Loucy (cell line): ENCODE data around the gene DNTTIP2.
A peak's percentile ranks its signal among the peaks of the same experiment; 100 is the strongest.

Experiments
- H2AFZ ChIP-seq: fragments of 200-600 bp; sonication (generic); 2 replicates; pipeline ENCODE4 v1.6.0; 2016; ENCODE audit warnings: antibody characterized with exemption, mild to moderate bottlenecking, low read length, moderate library complexity
- H3F3A ChIP-seq: fragments of 200-600 bp; 2 replicates; pipeline ENCODE4 v1.6.0; 2016; ENCODE audit warnings: antibody characterized with exemption, low read depth, mild to moderate bottlenecking
- H3K27me3 ChIP-seq: fragments of 200-600 bp; sonication (generic); 2 replicates; pipeline ENCODE4 v1.6.1; 2014; ENCODE audit warnings: low read length, mild to moderate bottlenecking; ENCODE audit not compliant: insufficient read depth, poor library complexity, severe bottlenecking
- H3K36me3 ChIP-seq: fragments of 200-600 bp; sonication (generic); 2 replicates; pipeline ENCODE4 v1.6.1; 2016; ENCODE audit warnings: low read length; ENCODE audit not compliant: insufficient read depth
- H3K4me1 ChIP-seq: fragments of 200-600 bp; sonication (generic); 2 replicates; pipeline ENCODE4 v1.5.1; 2014; ENCODE audit warnings: low read length, mild to moderate bottlenecking; ENCODE audit not compliant: insufficient read depth, poor library complexity, severe bottlenecking
- H3K4me2 ChIP-seq: fragments of 200-600 bp; sonication (generic); 2 replicates; pipeline ENCODE4 v1.6.0; 2014; ENCODE audit warnings: antibody characterized with exemption, low read length, low read depth, mild to moderate bottlenecking; ENCODE audit not compliant: poor library complexity, severe bottlenecking
- H3K4me3 ChIP-seq: fragments of 200-600 bp; sonication (generic); 2 replicates; pipeline ENCODE4 v1.5.1; 2014; ENCODE audit warnings: low read length, mild to moderate bottlenecking, mixed read lengths; ENCODE audit not compliant: poor library complexity, severe bottlenecking
- H3K79me2 ChIP-seq: fragments of 200-600 bp; sonication (generic); 2 replicates; pipeline ENCODE4 v1.6.1; 2014; ENCODE audit warnings: low read length; ENCODE audit not compliant: insufficient read depth
- H3K9ac ChIP-seq: fragments of 200-600 bp; sonication (generic); 2 replicates; pipeline ENCODE4 v1.6.0; 2014; ENCODE audit warnings: mild to moderate bottlenecking, low read depth, low read length, moderate library complexity; ENCODE audit not compliant: poor library complexity, severe bottlenecking
- H3K9me2 ChIP-seq: fragments of 200-600 bp; sonication (generic); replicated peaks from 2 replicates; pipeline ENCODE4 v1.6.1; 2016; ENCODE audit warnings: low read depth, low read length, mixed read lengths
- H3K9me3 ChIP-seq: fragments of 200-600 bp; sonication (generic); 2 replicates; pipeline ENCODE4 v1.6.1; 2014; ENCODE audit warnings: mild to moderate bottlenecking, antibody characterized with exemption, low read length, low read depth; ENCODE audit not compliant: insufficient read depth
- H4K20me1 ChIP-seq: fragments of 200-600 bp; sonication (generic); 2 replicates; pipeline ENCODE4 v1.6.0; 2014; ENCODE audit warnings: antibody characterized with exemption, low read length, mild to moderate bottlenecking; ENCODE audit not compliant: insufficient read depth, poor library complexity, severe bottlenecking
- EZH2phosphoT487 ChIP-seq: fragments of 200-600 bp; IDR thresholded peaks from 2 replicates; pipeline ENCODE4 v1.6.1; 2018; ENCODE audit warnings: antibody characterized with exemption, mild to moderate bottlenecking, moderate library complexity, borderline replicate concordance
- TF ChIP-seq, protein P1 (sequence below): fragments of 200-600 bp; sonication (generic); conservative IDR thresholded peaks from 2 replicates; pipeline ENCODE4 v1.5.1; 2014; ENCODE audit warnings: mild to moderate bottlenecking, antibody characterized with exemption, low read length

The DNTTIP2 gene, protein sequence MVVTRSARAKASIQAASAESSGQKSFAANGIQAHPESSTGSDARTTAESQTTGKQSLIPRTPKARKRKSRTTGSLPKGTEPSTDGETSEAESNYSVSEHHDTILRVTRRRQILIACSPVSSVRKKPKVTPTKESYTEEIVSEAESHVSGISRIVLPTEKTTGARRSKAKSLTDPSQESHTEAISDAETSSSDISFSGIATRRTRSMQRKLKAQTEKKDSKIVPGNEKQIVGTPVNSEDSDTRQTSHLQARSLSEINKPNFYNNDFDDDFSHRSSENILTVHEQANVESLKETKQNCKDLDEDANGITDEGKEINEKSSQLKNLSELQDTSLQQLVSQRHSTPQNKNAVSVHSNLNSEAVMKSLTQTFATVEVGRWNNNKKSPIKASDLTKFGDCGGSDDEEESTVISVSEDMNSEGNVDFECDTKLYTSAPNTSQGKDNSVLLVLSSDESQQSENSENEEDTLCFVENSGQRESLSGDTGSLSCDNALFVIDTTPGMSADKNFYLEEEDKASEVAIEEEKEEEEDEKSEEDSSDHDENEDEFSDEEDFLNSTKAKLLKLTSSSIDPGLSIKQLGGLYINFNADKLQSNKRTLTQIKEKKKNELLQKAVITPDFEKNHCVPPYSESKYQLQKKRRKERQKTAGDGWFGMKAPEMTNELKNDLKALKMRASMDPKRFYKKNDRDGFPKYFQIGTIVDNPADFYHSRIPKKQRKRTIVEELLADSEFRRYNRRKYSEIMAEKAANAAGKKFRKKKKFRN

DNA sequence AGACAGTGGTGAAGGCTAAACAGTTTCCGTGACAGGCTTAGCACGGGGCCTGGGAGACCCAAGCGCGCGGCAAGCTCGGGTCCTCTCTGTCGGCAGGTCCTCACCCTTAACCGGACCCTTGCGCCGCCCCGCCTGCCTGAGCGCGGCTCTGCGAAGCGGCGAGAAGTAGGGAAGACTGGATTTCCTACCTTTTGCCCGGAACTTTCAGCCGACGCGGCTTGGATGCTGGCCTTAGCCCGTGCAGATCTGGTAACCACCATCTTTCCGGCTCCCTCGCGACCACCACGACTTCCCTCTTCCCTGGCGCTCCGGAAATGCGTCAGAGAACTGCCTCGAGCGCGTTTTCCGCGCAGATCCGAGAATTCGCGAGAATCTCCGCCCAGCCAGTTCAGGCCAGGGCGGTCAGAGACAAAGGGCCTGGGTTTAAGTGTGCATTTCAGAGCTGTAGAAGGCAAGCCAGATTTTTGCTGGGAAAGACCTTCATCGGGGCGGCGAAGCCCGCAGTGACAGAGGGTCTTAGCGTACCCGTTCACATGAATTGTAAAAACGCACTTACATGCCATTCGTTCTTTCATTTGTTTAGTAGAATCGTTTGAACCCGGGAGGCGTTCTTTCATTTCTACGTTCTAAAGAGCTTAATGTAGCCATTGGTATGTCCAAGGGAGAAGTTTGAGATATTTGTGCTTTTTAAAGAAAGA lies at the start of gene DNTTIP2:
Gene DNTTIP2 (minus strand): TSS at position 318 of the 698 bp plus-strand sequence. CDS start 58 bp downstream, at position 260.
- no peaks in the 10 kb centered on the region for H3F3A ChIP-seq
- H4K20me1 ChIP-seq: peaks cover 39% of the 10 kb centered on the region
- peaks cover 24% of the 10 kb centered on the region for H3K4me1 ChIP-seq
- H3K9me3 ChIP-seq: no peaks in the 10 kb centered on the region
- peak within 1 kb of the TSS; percentile 97 for H3K9ac ChIP-seq
- peak within 1 kb of the TSS; percentile 90 for H3K4me3 ChIP-seq
- H3K79me2 ChIP-seq: peaks cover 52% of the 10 kb centered on the region
- no peak for TF ChIP-seq EZH2phosphoT487
- TF ChIP-seq, protein P1, sequence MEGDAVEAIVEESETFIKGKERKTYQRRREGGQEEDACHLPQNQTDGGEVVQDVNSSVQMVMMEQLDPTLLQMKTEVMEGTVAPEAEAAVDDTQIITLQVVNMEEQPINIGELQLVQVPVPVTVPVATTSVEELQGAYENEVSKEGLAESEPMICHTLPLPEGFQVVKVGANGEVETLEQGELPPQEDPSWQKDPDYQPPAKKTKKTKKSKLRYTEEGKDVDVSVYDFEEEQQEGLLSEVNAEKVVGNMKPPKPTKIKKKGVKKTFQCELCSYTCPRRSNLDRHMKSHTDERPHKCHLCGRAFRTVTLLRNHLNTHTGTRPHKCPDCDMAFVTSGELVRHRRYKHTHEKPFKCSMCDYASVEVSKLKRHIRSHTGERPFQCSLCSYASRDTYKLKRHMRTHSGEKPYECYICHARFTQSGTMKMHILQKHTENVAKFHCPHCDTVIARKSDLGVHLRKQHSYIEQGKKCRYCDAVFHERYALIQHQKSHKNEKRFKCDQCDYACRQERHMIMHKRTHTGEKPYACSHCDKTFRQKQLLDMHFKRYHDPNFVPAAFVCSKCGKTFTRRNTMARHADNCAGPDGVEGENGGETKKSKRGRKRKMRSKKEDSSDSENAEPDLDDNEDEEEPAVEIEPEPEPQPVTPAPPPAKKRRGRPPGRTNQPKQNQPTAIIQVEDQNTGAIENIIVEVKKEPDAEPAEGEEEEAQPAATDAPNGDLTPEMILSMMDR: no peak
- no peaks in the 10 kb centered on the region for H3K9me2 ChIP-seq
- H2AFZ ChIP-seq: peak within 1 kb of the TSS; percentile 94
- H3K36me3 ChIP-seq: peaks cover 23% of the 10 kb centered on the region; the same call in 1 of the 2 replicates
- no peaks in the 10 kb centered on the region for H3K27me3 ChIP-seq
- peak within 1 kb of the TSS; percentile 97 for H3K4me2 ChIP-seq

DNA sequence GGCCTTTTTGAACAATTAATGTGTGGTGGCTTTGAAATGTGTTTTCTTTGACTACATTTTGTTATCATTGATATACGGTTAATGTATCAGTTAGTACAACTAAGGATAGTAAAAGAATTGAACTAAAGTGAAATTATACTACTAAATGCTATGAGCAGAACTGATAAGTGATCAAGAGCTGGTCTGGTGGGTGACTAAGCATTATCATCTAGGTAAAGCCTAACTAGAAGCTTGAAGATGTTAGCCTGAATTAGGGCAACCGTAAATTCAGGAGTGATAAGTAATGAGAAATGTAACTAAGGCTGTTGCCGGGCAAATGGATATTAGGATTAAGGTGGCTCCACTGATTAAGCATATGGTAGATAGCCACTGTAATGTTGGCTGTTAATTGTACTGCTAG lies 46.2 kb upstream of the DNTTIP2 start:
- no peak overlapping the region for H2AFZ ChIP-seq
- no peak overlapping the region for H3K4me2 ChIP-seq
- H3K9ac ChIP-seq: no peak overlapping the region

DNA sequence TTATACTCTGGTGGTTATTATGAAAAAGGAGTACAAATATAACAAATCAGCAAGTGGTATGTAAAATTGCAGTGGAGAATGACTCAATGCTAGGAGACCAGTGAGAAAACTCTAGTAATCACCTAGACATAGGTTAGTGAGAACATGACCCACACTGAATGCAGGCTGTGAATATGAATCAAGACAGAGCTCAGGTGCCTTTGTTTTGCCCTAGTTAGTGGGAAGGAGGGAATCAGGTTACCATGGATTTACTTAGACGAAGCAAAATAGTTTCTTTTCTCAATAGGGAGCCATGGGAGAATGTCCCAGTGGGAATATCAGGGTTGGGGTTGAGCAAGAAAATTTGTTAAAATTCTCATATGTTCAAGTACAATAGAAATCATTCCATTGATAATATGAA lies 40.8 kb upstream of the DNTTIP2 start:
- H3K4me3 ChIP-seq: no peak overlapping the region
- H2AFZ ChIP-seq: no peak overlapping the region
- H3K27me3 ChIP-seq: no peaks in the 10 kb centered on the region
- no peaks in the 10 kb centered on the region for H4K20me1 ChIP-seq
- H3K9ac ChIP-seq: no peak overlapping the region
- no peaks in the 10 kb centered on the region for H3F3A ChIP-seq
- no peaks in the 10 kb centered on the region for H3K9me3 ChIP-seq
- no peaks in the 10 kb centered on the region for H3K36me3 ChIP-seq
- no peaks in the 10 kb centered on the region for H3K9me2 ChIP-seq
- no peaks in the 10 kb centered on the region for H3K4me1 ChIP-seq
- TF ChIP-seq EZH2phosphoT487: no peak
- TF ChIP-seq, protein P1: no peak
- H3K4me2 ChIP-seq: no peak overlapping the region
- no peaks in the 10 kb centered on the region for H3K79me2 ChIP-seq

More for the DNA sequence above, 46.2 kb upstream of the DNTTIP2 start:
- no peaks in the 10 kb centered on the region for H3K79me2 ChIP-seq
- H3F3A ChIP-seq: no peaks in the 10 kb centered on the region
- no peaks in the 10 kb centered on the region for H3K9me2 ChIP-seq
- H3K36me3 ChIP-seq: no peaks in the 10 kb centered on the region
- no peaks in the 10 kb centered on the region for H3K9me3 ChIP-seq
- H3K4me3 ChIP-seq: no peak overlapping the region
- TF ChIP-seq EZH2phosphoT487: no peak
- TF ChIP-seq, protein P1: no peak
- H4K20me1 ChIP-seq: no peaks in the 10 kb centered on the region
- no peaks in the 10 kb centered on the region for H3K27me3 ChIP-seq
- H3K4me1 ChIP-seq: no peaks in the 10 kb centered on the region
